HG03175 (cell line): ENCODE results near the gene SEMA5B.

ENCODE experiments used
- ATAC-seq: cut with Tn5 transposase; IDR thresholded peaks from one replicate; pipeline ENCODE4 v1.9.1; 2021; ENCODE audit warnings: mild to moderate bottlenecking, moderate library complexity; ENCODE audit not compliant: unreplicated experiment

Gene SEMA5B

GRCh38 chr3:122975163-122975923, 52.2 kb downstream of the SEMA5B start:
- ATAC-seq = peak; percentile 68

- ATAC-seq = no peak
Measured at GRCh38 chr3:122974764-122975162, 52.8 kb downstream of the SEMA5B start.

- ATAC-seq = no peak
Measured at GRCh38 chr3:122973893-122974615, 53.5 kb downstream of the SEMA5B start.

- no peak for ATAC-seq
Measured at GRCh38 chr3:122972141-122972540, 55.4 kb downstream of the SEMA5B start.

DNA sequence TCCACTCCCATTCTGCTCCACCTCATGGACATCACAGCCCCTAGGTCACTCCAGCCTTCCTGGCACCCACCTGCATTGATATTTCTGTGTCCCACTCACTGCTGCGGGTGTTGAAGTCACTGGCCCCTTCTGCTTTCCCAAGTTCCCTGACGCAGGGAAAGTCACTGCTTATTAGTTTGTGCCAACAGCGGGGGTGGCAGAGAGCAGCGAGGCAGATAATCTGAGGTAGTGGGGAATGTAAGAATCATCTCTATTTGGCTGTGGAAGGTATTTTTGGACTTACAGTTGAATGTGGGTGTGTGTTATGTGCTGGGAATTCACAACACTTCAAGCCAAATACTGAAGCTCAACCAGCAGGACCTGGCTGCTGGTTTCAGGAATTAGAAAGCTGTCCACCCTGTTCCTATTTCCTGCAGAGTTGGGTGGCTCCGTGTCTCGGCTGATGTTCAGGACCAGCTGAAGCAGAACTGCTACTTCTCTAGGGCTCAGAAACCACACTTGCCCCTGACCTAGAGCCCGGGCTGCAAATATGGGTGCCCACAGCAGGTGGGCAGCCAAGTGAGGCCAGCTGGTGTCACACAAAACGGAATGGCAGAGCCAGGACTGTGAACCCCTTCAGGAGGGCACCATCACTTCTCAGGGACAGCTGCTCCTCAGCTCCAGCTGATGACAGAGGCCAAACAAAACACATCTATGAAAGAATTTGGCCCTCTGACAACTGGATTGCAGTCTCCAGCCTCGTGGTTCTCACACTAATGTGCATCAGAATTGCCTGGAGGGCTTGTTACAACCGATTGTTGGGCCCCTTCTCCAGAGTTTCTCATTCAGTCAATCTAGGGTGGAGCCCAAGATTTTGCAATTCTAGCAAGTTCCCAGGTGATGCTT, 57.7 kb downstream of the SEMA5B start:
- no peak for ATAC-seq

DNA sequence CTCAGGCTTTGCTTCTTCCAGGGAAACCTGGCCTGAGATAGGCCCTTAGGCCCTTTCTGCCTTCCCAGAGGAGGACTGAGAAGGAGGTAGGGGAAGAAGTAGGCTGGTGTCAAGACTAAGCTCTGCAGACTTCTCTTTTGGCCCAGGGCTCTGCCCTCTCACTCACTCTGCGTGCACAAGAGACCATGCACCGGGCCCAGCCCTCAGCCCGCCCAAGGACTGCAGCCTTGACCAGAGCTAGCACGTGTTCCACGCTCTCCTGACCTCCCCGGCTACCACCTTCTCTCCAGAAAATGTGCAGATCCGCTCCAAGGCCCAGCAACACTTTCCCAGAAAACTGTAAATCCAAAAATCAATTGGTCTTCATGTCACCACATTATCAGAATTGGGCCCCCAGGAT, 59.8 kb downstream of the SEMA5B start:
- no peak for ATAC-seq

GRCh38 chr3:122967356-122967755, 60.2 kb downstream of the SEMA5B start:
- no peak for ATAC-seq

- ATAC-seq = no peak
Measured at GRCh38 chr3:122966045-122966444, 61.5 kb downstream of the SEMA5B start.

DNA sequence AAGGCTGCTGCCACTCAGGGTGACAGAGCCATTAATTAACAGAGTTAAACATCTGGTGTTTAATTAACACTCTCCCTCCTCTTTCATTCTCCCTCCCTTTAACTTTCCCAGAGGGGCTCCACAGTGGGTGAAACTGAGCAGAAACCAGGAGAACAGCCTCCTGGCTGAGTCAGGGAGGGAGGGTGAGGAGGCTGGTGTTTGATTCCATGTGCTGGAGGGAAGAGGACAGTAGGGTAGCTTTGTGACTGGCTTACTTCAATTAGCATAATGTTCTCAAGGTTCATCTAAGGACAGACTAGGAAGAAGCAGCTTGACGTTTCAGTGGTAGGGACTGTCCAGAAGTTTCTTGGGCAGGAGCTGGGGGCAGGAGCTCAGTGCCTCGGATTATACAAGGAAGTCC, 62.8 kb downstream of the SEMA5B start:
- ATAC-seq = no peak

DNA sequence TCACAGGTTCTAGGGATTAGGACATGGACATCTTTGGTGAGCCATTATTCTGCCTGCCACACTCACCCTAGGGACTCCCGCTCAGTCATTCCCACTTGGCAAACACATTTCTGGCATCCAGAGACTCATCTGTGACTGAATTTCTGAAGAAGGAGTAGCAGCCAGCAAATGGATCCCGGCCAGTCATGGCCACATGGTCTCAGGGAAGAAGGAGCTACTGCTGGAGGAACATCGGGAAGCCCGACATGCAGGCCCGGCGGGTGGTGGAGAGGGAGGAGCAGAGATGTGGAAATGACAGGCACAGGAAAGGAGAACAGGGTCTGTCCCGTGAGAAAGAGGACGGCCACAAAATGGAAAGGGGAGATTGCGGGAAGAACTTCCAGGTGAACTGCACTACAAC, 65.4 kb downstream of the SEMA5B start:
- ATAC-seq = no peak

GRCh38 chr3:122961146-122961545, 66.4 kb downstream of the SEMA5B start:
- no peak for ATAC-seq

DNA sequence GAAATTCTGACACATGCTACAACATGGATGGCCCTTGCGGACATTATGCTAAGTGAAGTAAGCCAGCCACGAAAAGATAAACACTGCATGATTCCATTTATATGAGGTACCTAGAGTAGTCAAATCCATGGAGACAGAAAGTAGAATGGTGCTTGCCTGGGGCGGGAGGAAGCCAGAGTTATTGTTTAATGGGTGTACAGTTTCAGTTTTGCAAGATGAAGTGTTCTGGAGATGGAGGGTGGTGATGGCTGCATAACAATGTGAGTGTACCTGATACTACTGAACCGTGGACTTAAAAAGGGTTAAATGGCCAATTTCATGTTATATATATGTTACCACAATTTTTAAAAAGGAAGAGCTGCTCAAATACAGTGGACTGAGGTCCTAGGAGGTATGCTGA, 66.9 kb downstream of the SEMA5B start:
- no peak for ATAC-seq

DNA sequence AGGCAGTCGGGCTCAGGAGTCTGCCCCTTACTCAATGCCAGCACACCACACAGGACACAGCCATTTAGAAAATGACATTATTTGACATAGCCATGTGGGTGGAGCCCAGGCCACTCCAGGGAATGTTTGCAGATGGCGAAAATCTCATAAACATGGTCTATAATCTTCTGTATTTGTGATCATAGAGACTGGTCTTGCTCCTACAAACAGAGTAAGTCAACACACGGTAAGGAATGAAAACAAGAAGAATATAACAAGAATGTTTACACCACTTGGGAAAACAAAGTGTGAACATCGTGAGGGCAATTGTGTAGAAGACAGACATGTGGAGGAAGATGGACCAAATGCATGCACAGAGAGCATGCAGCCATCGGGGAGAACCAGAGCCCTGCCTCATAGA, 68.2 kb downstream of the SEMA5B start:
- no peak for ATAC-seq

GRCh38 chr3:122957707-122958689, 69.6 kb downstream of the SEMA5B start:
- ATAC-seq = no peak

GRCh38 chr3:122956693-122957455, 70.7 kb downstream of the SEMA5B start:
- ATAC-seq = no peak

DNA sequence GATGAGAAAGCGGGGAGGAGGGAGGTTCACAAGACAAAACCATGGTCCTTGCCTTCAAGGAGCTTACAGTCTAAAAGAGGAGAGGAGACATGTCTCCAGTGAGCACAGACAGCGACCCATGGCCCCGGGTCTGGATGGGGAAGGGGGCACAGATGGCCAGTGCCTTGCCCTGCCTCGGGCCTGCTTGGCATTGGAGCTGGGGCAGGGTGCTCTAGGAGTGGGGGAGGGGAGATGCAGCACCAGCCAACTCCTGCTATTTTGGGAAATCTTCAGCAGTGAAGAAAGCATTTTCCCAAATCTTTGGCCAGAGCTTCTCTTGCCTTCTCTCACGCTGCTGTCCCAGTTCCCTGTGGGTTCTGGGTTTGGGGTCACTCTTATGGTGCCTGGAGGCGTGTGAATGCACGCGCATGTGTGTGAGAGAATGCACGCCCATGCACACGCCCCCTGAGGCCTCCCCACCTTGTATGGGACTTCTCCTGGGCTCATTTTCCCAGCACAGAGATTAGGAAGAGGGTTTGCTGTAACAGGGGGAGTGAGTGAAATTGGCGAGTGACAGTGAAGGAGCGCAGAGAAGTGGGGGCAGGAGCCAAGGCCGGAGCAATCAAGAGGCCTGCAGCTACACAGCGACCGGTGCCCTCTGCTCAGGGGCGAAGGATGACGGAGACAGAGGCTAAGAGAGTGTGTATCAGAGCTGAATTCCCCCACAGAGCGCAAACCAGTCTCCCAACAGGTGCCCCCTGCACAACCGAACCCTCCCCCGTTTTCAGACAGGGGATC, 71.5 kb downstream of the SEMA5B start:
- ATAC-seq = no peak

- ATAC-seq = peak; percentile 80
Measured at GRCh38 chr3:122952520-122952919, 75.0 kb downstream of the SEMA5B start.

GRCh38 chr3:122948408-122948807, 79.2 kb downstream of the SEMA5B start:
- no peak for ATAC-seq

- no peak for ATAC-seq
Measured at GRCh38 chr3:122947738-122948137, 79.8 kb downstream of the SEMA5B start.
